Activated CD4-positive, alpha-beta T cell treated with anti-CD3 and anti-CD28 coated beads, Interleukin-2, amount 10 ng/mL, durations not matched to agents 7 days and 5 days (primary cell): ENCODE results near the gene FAN1. TPM values are rescaled to one million over a fixed set of nuclear protein-coding genes. Genes with fewer than 3 reads are reported as not detected.
A peak's percentile ranks its signal among the peaks of the same experiment; 100 is the strongest.

Source experiments
- CTCF ChIA-PET: fragments of 350-600 bp; sonication (Branson Sonifier 250); formaldehyde crosslinking; loops from one replicate; lab custom pipeline; 2021; ENCODE audit warnings: antibody characterized with exemption; lab: Charles Lee
- POLR2A ChIA-PET: fragments of 350-600 bp; sonication (Branson Sonifier 250); formaldehyde crosslinking; loops from one replicate; lab custom pipeline; 2021; ENCODE audit warnings: antibody characterized with exemption; lab: Charles Lee
- DNase-seq: peaks from one replicate; pipeline ENCODE4 v3.0.0-alpha.2; 2020
- H3K27ac Mint-ChIP-seq: one replicate; pipeline ENCODE4 v1.8.0; 2021; ENCODE audit warnings: mild to moderate bottlenecking, moderate library complexity, mixed read lengths
- H3K27me3 Mint-ChIP-seq: one replicate; pipeline ENCODE4 v1.8.0; 2021; ENCODE audit warnings: mixed read lengths
- H3K36me3 Mint-ChIP-seq: one replicate; pipeline ENCODE4 v1.8.0; 2021; ENCODE audit warnings: low read depth, mixed read lengths
- H3K4me1 Mint-ChIP-seq: one replicate; pipeline ENCODE4 v1.8.0; 2021; ENCODE audit warnings: mixed read lengths
- H3K4me3 Mint-ChIP-seq: one replicate; pipeline ENCODE4 v1.8.0; 2021; ENCODE audit warnings: mild to moderate bottlenecking, moderate library complexity, mixed read lengths
- H3K9me3 Mint-ChIP-seq: one replicate; pipeline ENCODE4 v1.8.0; 2021; ENCODE audit warnings: mixed read lengths
- total RNA-seq, 2 experiments: library from RNA; stranded (reverse); gene quantifications; one replicate each; pipeline ENCODE4 v1.2.3, GENCODE V29; 2021

The FAN1 gene
- total RNA-seq, 2 experiments from 2014 or later: 14.8 to 15.8 TPM

- H3K9me3 Mint-ChIP-seq: no peaks in the 10 kb centered on the region
- peaks cover 32% of the 10 kb centered on the region for H3K4me1 Mint-ChIP-seq
- no peak overlapping the region for H3K4me3 Mint-ChIP-seq
- peaks cover 41% of the 10 kb centered on the region for H3K36me3 Mint-ChIP-seq
- ChIA-PET CTCF (interaction anchor here (0.6 to 2.2 kb wide), 2 partner anchors 9 to 53 kb away, joined by 3 to 11 read pairs; no protein-coding TSS in a partner anchor), POLR2A (no interaction called here)
- DNase-seq: no peak
- no peak overlapping the region for H3K27ac Mint-ChIP-seq
- H3K27me3 Mint-ChIP-seq: no peaks in the 10 kb centered on the region
Measured at GRCh38 chr15:30974112-30974511, 70.4 kb downstream of the FAN1 start.

DNA sequence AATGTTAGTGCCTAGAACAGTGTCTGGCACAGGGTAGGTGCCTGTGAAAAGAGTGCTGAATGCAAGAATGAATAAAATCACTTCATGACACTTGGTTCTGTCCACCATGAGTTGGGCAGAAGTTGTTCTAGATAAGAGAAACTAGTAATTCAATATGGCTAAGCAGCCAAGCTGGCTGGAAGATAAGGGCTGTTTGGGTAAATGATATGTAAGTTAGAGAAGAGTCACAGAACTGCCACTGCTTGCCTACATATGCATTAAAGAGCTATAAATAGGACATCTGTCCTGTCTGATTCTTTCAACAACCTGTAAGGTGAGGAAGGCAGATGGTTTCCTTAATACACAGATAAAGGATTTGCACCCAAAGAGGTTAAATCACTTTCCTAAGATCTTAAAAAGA lies 74.6 kb downstream of the FAN1 start:
- CTCF ChIA-PET: interaction anchor here (1.3 kb wide), 1 partner anchor 9 kb away, joined by 3 read pairs; no protein-coding TSS in a partner anchor
- DNase-seq: no peak
- H3K27me3 Mint-ChIP-seq: no peaks in the 10 kb centered on the region
- POLR2A ChIA-PET: no interaction called here
- no peak overlapping the region for H3K4me3 Mint-ChIP-seq
- no peak overlapping the region for H3K27ac Mint-ChIP-seq
- peaks cover 22% of the 10 kb centered on the region for H3K4me1 Mint-ChIP-seq
- peaks cover 38% of the 10 kb centered on the region for H3K36me3 Mint-ChIP-seq
- no peaks in the 10 kb centered on the region for H3K9me3 Mint-ChIP-seq

GRCh38 chr15:30979457-30979856 lies 75.7 kb downstream of the FAN1 start:
- Mint-ChIP-seq H3K9me3 (no peaks in the 10 kb centered on the region), H3K36me3 (peaks cover 36% of the 10 kb centered on the region), H3K4me1 (peaks cover 28% of the 10 kb centered on the region), H3K27me3 (no peaks in the 10 kb centered on the region), H3K27ac (peak overlapping the region; percentile 7), H3K4me3 (no peak overlapping the region)
- DNase-seq: no peak
- ChIA-PET CTCF (interaction anchor here (0.8 kb wide), 1 partner anchor 11 kb away, joined by 3 read pairs; no protein-coding TSS in a partner anchor), POLR2A (no interaction called here)

DNA sequence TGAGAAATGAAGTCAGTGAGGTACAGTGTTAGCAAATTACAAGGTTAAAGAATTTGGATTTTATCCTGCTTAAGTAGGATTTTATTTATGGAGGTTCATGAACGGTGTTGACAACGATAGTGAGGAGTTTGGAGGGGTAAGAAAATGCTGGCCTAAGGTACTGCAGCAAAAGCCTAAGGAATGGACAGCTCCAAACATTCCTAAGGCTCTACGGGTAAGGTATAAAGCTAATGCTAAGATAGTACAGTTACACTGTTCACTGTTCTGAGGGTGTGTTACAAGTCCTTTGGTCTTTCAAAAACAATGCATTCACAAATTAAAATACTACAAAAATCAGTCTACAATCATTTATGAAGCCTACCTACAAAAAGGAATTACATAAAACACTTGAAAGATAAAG lies 80.4 kb downstream of the FAN1 start:
- POLR2A ChIA-PET: no interaction called here
- Mint-ChIP-seq H3K36me3 (peaks cover 53% of the 10 kb centered on the region), H3K27me3 (no peaks in the 10 kb centered on the region), H3K9me3 (no peaks in the 10 kb centered on the region), H3K4me1 (peaks cover 45% of the 10 kb centered on the region), H3K27ac (no peak overlapping the region), H3K4me3 (no peak overlapping the region)
- no peak for DNase-seq
- CTCF ChIA-PET: interaction anchor here (2.4 to 3.0 kb wide), 2 partner anchors 8 to 10 kb away, joined by 6 to 11 read pairs; partner anchors contain the start of gene MTMR10

DNA sequence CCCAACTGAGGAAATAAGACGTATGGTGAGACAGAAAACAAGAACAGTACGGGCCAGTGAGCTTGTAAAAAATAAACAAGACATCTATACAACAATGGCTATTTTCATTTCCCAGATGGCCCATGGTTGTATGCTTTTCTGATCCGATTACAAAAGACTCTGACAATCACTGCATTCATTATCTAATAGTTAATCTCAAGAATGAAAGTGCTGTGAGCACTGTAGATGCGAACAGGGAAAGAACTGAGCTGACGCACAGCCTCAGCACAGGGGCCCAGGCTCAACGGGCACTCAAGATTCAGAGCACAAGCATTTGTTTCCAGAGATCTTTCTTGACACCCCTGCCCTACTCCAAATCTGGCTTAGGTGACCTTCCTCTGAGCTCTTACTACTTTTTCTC lies 80.8 kb downstream of the FAN1 start:
- peaks cover 42% of the 10 kb centered on the region for H3K4me1 Mint-ChIP-seq
- DNase-seq: no peak
- no peak overlapping the region for H3K27ac Mint-ChIP-seq
- POLR2A ChIA-PET: no interaction called here
- no peak overlapping the region for H3K4me3 Mint-ChIP-seq
- H3K9me3 Mint-ChIP-seq: no peaks in the 10 kb centered on the region
- CTCF ChIA-PET: interaction anchor here (3.0 kb wide), 1 partner anchor 11 kb away, joined by 11 read pairs; no protein-coding TSS in a partner anchor
- peaks cover 50% of the 10 kb centered on the region for H3K36me3 Mint-ChIP-seq
- H3K27me3 Mint-ChIP-seq: no peaks in the 10 kb centered on the region

DNA sequence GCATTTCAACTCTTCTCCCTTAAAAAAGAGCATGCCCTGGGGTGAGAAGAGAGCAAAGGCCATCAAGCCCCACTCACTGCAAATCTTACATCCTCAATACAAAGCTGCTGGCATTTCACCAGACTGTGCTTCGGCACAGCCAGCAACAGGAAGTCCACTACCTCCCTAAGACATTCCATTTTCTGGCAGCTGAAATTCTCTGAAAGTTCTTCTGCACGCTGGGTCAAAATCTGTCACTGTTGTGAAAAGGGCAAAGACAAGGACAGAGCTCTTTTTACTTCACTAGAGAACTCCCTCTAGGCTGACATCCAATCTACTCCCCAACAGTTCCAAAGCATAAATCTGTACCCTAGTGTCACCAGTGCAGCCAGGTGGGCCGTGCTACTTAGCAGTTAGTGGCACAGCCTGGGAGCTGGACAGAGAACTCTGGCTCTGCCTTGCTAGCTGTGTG lies 81.4 kb downstream of the FAN1 start:
- no peaks in the 10 kb centered on the region for H3K9me3 Mint-ChIP-seq
- CTCF ChIA-PET: interaction anchor here (1.6 kb wide), 1 partner anchor 19 kb away, joined by 3 read pairs; no protein-coding TSS in a partner anchor

GRCh38 chr15:30990036-30990435 lies 86.3 kb downstream of the FAN1 start:
- peak overlapping the region; percentile 96 for H3K27ac Mint-ChIP-seq
- H3K27me3 Mint-ChIP-seq: no peaks in the 10 kb centered on the region
- ChIA-PET CTCF (no interaction called here), POLR2A (no interaction called here)
- DNase-seq: no peak
- H3K4me1 Mint-ChIP-seq: peaks cover 32% of the 10 kb centered on the region
- peaks cover 22% of the 10 kb centered on the region for H3K36me3 Mint-ChIP-seq
- no peaks in the 10 kb centered on the region for H3K9me3 Mint-ChIP-seq
- H3K4me3 Mint-ChIP-seq: peak overlapping the region; percentile 96

More for the DNA sequence above, 81.4 kb downstream of the FAN1 start:
- H3K27ac Mint-ChIP-seq: no peak overlapping the region
- POLR2A ChIA-PET: no interaction called here
- H3K4me3 Mint-ChIP-seq: no peak overlapping the region
- peaks cover 48% of the 10 kb centered on the region for H3K36me3 Mint-ChIP-seq
- H3K4me1 Mint-ChIP-seq: peaks cover 40% of the 10 kb centered on the region
- no peak for DNase-seq
- H3K27me3 Mint-ChIP-seq: no peaks in the 10 kb centered on the region

- peaks cover 1% of the 10 kb centered on the region for H3K27me3 Mint-ChIP-seq
- ChIA-PET POLR2A (no interaction called here), CTCF (interaction anchor here (1.7 kb wide), 1 partner anchor 8 kb away, joined by 6 read pairs; no protein-coding TSS in a partner anchor)
- H3K4me1 Mint-ChIP-seq: peaks cover 29% of the 10 kb centered on the region
- no peak for DNase-seq
- H3K4me3 Mint-ChIP-seq: peak overlapping the region; percentile 96
- H3K9me3 Mint-ChIP-seq: no peaks in the 10 kb centered on the region
- H3K36me3 Mint-ChIP-seq: peaks cover 18% of the 10 kb centered on the region
- H3K27ac Mint-ChIP-seq: peak overlapping the region; percentile 96
Measured at GRCh38 chr15:30990446-30991254, 86.9 kb downstream of the FAN1 start.

DNA sequence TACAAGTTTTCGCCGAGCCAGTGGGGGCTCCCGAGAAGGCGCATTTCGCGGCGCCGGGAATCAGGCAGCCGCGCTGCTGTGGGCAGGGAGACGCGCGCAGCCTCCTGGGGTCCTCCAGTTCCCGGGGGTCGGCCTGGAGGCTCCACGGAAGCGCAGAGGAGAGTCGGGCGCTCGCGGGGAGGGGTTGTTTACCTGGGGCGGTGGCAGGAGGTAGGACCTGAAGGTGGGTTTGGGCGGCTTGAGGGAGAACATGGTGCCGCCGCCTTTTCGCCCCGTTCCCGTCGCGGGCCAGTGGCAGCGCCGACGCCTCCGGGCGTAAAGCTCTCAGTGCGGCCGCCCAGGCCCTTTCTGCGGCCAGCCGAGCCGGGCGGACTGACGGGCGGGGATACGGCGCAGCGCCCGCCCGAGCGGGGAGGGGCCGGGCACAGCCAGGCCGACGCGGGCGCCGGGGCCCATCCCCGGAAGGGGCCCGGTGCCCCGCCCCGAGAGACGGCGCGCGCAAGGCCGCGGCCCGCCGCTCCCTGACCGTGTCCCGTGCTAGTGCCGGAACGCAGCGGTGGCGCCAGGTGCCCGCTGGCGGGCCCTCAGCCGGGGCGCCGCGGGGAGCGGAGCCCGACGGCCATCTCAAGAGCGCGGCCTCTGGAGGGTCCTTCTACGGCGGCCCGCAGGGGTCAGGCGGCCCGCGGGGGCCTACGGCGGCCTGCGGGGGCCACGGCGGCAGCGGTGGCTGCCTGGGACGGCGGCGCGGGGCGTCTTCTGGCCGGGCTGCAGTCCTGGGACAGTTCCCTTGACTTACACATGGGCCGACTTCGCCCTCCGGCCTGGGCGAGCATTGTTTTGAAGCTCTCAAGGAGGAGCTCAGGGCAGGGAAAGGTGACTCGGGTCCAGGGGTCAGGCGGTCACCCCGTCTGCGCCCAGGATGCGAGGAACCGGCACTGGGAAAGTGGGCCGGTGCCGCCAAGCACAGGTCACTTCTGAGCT lies 87.8 kb downstream of the FAN1 start, which contains the start of gene MTMR10:
TSS of gene MTMR10 (minus strand) at position 374 of the 981 bp plus-strand sequence. CDS start at position 252, 122 bp downstream.
- peaks cover 27% of the 10 kb centered on the region for H3K4me1 Mint-ChIP-seq
- CTCF ChIA-PET: interaction anchor here (0.9 to 1.7 kb wide), 2 partner anchors 9 to 29 kb away, joined by 3 to 6 read pairs; no protein-coding TSS in a partner anchor
- H3K36me3 Mint-ChIP-seq: peaks cover 15% of the 10 kb centered on the region
- POLR2A ChIA-PET: no interaction called here
- peaks cover 7% of the 10 kb centered on the region for H3K27me3 Mint-ChIP-seq
- peak within 1 kb of the TSS; percentile 96 for H3K4me3 Mint-ChIP-seq
- no peaks in the 10 kb centered on the region for H3K9me3 Mint-ChIP-seq
- peak within 1 kb of the TSS; percentile 96 for H3K27ac Mint-ChIP-seq
- DNase-seq: peak; percentile 74

- ChIA-PET CTCF (interaction anchor here (0.9 to 1.7 kb wide), 2 partner anchors 9 to 30 kb away, joined by 3 to 6 read pairs; no protein-coding TSS in a partner anchor), POLR2A (no interaction called here)
- DNase-seq: no peak
- peak overlapping the region; percentile 80 for H3K4me3 Mint-ChIP-seq
- peaks cover 24% of the 10 kb centered on the region for H3K4me1 Mint-ChIP-seq
- peaks cover 12% of the 10 kb centered on the region for H3K36me3 Mint-ChIP-seq
- H3K27ac Mint-ChIP-seq: peak overlapping the region; percentile 88
- H3K27me3 Mint-ChIP-seq: peaks cover 8% of the 10 kb centered on the region
- H3K9me3 Mint-ChIP-seq: no peaks in the 10 kb centered on the region
Measured at GRCh38 chr15:30992249-30992864, 88.6 kb downstream of the FAN1 start.
